Inflammatory macrophage treated with lipopolysaccharide for 1 hour (primary cell): ENCODE measurements around the gene KRTAP4-12.
"Not testable (repeated sequence)": the region's sequence is repeated elsewhere in the genome, so short reads cannot be mapped to it uniquely, and the experiment has no call there.

Source experiments
- DNase-seq, 2 donors: peaks; one replicate each; pipeline ENCODE4 v3.0.0-alpha.2; 2020 to 2022

KRTAP4-12 gene

GRCh38 chr17:41125064-41125463 lies 1.1 kb upstream of the KRTAP4-12 start:
- DNase-seq, result no peak

- not testable (repeated sequence) for DNase-seq
Measured at GRCh38 chr17:41123292-41123990, 541 bp downstream of the KRTAP4-12 start.

DNA sequence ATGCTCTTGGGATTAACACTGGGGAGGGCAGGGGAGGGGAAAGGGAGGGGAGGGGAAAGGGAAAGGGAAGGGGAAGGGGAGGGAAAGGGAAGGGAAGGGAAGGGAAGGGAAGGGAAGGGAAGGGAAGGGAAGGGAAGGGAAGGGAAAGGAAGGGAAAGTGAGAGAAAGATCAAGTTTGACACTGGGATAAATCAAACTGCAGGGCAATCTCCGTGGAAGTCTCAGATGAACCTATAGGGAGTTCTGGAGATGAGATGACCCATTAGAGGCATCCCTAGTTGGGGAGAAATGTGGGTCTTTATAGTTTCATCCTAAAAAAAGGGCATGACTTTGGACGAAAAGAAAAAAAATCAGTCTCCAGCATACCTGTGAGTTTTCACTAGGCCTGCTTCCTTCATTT lies 2.2 kb downstream of the KRTAP4-12 start:
- DNase-seq, result no peak

GRCh38 chr17:41119696-41120690 lies 4.0 kb downstream of the KRTAP4-12 start:
- DNase-seq, result not testable (repeated sequence)

- no peak for DNase-seq
Measured at GRCh38 chr17:41118721-41119120, 5.3 kb downstream of the KRTAP4-12 start.

DNA sequence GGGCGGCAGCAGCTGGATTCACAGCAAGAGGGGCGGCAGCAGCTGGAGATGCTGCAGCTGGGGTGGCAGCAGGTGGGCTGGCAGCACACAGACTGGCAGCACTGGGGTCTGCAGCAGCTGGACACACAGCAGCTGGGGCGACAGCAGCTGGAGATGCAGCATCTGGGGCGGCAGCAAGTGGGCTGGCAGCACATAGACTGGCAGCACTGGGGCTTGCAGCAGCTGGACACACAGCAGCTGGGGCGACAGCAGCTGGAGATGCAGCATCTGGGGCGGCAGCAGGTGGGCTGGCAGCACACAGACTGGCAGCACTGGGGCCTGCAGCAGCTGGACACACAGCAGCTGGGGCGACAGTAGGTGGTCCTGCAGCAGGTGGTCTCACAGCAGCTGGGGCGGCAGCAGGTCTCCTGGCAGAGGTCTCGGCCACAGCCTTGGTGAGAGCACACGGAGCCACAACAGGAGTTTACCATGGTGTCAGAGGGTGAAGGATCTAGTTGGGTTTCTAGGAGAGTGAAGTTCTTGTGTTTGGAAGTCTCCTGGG lies 6.1 kb downstream of the KRTAP4-12 start, which contains the start of gene KRTAP4-11:
Gene KRTAP4-11 (minus strand): TSS at position 528 of the 541 bp plus-strand sequence. CDS start 58 bp downstream, at position 470.
- DNase-seq, result not testable (repeated sequence)

DNA sequence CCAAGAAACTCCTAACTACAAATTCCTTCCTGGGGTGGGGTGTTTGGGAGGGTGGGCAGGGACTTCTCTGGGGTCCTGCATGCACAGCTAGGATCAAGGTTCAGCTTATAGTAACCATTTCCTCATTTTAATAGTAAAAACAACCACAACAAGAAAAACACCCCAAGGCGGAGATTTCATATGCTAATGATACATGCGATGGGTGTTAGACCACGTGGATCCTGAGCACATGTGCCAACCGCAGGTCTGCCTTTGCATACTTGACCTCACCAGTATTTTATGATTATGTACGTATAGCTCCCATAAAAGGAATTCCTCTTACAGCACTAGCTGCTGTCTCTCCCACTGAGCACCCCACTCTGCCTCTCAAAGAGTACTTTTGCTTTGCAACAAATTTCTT lies 7.7 kb downstream of the KRTAP4-12 start:
- peak; percentile 3 to 20 for DNase-seq

DNA sequence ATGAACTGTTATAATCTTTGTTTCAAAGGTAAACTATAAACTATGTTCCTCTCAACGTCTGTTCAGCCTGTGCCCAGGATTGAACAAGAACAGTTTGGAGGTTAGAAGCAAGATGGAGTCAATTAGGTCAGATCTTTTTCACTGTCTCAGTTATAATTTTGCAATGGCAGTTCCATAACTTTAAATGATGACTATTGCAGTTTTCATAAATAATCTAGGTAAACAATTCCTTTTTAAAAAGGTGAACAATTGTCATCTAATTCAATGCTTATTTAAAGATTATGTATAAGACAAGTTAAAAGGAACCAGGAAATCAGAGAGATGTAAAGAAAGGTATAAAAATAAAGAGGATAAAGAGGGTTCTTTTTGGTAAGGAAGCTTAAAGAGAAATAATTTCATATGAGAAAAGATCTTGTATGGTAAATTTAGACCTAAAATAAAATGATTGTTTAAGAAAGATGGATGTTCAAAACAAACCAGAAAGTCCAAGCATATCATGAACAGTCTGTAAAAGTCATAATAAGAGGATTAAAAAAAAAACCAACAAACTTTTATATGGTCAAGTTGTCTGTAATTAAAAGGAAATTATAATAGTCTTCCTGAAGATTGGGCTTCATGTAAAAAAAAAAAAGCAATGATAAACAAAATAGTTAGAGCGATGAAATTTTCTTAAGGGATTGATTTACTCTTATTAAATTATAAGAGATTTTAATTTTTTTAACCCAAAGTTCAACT lies 12.7 kb downstream of the KRTAP4-12 start:
- DNase-seq, result no peak

- not testable (repeated sequence) for DNase-seq
Measured at GRCh38 chr17:41108728-41109386, 15.1 kb downstream of the KRTAP4-12 start.

DNA sequence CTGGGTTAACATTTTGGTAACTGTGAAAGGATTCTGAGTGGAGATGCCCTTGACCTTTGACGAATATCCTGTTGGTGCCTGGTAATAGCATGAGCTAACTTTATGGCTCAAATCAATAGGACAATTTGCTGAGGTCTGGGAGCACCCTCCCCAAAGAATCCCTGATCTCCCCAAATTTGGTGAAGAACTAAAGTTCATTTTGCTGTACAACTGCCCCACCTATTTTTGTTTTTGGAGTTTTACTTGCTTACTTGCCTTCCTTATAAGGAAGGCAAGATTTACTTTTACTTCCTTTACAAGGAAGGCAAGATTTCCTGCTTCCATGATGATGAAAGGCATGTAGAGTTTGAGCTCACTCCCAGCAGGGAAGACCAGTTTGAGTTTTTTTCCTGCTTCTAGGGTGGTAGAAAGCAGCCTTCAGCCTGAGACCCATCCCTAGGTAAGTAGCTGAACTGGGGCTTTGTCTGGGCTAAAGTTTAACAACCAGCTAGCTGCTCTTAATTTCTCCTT lies 16.0 kb downstream of the KRTAP4-12 start:
- no peak for DNase-seq

DNA sequence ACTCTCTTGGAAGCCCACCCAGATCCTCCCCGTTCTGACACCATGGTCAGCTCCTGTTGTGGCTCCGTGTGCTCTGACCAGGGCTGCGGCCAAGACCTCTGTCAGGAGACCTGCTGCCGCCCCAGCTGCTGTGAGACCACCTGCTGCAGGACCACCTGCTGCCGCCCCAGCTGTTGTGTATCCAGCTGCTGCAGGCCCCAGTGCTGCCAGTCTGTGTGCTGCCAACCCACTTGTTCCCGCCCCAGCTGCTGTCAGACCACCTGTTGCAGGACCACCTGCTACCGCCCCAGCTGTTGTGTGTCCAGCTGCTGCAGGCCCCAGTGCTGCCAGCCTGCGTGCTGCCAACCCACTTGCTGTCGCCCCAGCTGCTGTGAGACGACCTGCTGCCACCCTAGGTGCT lies 18.6 kb downstream of the KRTAP4-12 start, which contains the start of gene KRTAP4-9:
Gene KRTAP4-9 (plus strand): TSS at position 43 of the 400 bp plus-strand sequence. CDS start 0 bp downstream, at position 43.
- DNase-seq, result not testable (repeated sequence)

DNA sequence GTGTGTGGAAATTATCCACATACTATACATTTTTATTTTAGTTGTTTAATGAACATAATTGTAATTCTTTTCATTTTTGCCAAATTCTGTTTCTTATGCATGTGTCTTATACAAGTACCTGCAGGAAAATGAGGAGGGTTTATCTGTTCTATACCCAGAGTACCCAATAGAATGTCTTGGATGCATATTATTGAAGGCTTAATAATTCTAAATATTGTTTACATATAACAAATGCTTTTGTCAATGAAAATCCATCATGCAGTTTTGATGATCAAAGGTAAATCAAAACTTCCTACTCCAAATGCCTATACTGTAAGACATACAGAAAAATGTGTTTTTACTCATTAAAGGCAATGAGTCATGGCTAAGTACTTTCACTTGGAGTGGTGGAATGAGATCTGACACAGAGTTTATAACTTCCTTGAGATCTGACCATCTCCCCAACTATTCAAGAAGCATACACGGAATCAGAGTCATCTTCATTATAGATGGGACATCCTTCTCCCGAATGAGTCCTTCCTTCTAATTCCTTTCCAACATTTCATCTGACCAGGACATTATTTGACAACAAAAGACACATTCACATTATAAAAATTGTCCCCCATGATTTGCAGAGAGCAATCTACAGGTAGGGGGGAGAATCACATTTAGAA lies 19.5 kb downstream of the KRTAP4-12 start:
- DNase-seq, result not testable (repeated sequence)

GRCh38 chr17:41103896-41104295 lies 20.1 kb downstream of the KRTAP4-12 start:
- DNase-seq, result no peak

- no peak for DNase-seq
Measured at GRCh38 chr17:41101586-41102259, 22.3 kb downstream of the KRTAP4-12 start, which contains the start of gene KRTAP4-16. KRTAP4-16 (minus strand) TSS chr17:41102209; CDS start chr17:41102209, 0 bp downstream.

DNA sequence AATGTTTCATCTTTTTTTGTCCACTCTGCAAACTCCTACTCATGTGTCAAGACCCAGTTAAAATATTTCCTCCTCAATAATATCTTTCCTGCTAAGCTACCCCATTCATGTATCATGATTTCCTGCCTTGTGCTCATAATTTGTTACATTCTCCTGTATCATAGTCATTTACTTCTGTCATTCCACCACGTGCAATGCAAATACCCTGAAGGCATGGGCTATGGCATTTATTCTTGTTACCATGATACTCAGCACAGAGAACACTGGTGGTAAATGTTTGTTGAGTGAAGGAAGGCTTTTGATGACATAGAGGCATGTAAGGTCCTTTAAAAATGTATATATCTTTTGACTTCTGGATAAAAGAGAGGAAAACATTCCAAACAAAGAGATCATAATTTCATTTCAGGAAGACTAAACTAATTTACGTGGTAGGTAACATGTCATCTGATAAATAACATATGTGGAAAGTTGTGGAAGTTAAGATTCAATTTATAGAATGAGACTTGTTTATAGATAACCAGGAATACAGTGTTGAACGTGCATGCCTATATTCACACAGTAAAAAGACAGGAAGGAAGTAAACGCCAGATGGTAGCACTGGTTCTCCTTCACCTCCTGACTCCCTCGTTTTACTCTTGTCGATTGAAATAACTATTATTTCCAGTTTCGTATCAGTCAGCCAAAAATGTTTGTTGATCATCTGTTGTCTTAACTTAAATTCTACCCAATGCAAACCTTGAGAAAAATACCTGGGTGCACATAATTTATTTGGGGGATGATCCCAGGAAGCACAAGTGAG lies 24.1 kb downstream of the KRTAP4-12 start:
- DNase-seq, result not testable (repeated sequence)

DNA sequence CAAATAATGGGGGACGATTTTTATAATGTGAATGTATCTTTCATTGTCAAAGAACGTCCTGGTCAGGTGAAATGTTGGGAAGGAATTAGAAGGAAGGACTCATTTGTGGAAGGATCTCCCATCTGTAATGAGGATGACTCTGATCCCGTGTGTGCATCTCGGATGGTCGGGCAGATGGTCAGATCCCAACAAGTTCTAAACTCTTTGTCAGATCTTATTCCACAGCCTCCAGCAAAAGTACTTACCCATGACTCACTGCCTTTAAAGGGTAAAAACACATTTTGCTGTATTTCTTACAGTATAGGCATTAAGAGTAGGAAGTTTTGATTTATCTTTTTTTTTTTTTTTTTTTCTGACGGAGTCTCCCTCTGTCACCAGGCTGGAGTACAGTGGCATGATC lies 25.5 kb downstream of the KRTAP4-12 start:
- DNase-seq, result no peak

- no peak for DNase-seq
Measured at GRCh38 chr17:41098042-41098441, 25.9 kb downstream of the KRTAP4-12 start, which contains the start of gene KRTAP4-8. KRTAP4-8 (minus strand) TSS chr17:41098142; CDS start chr17:41098084, 58 bp downstream.

DNA sequence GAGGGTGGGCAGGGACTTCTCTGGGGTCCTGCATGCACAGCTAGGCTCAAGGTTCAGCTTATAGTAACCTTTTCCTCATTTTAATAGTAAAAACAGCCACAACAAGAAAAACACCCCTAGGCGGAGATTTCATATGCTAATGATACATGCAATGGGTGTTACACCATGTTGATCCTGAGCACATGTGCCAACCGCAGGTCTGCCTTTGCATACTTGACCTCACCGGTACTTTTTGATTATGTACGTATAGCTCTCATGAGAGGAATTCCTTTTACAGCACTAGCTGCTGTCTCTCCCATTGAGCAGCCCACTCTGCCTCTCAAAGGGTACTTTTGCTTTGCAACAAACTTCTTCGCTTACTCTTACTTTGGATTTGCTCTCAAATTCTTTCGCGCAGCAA lies 27.9 kb downstream of the KRTAP4-12 start:
- DNase-seq, result no peak

- not testable (repeated sequence) for DNase-seq
Measured at GRCh38 chr17:41088760-41089352, 35.1 kb downstream of the KRTAP4-12 start.
